NCI-H1417 treated with DMSO at 0.1 percent for 48 hours (cell line): Measurements from ENCODE around the gene GXYLT2.
"Not testable (repeated sequence)": the region's sequence is repeated elsewhere in the genome, so short reads cannot be mapped to it uniquely, and the experiment has no call there.

Experiments used
- DNase-seq: peaks from one replicate; lab custom pipeline; 2025; lab: John Stamatoyannopoulos, UW

Gene GXYLT2

DNA sequence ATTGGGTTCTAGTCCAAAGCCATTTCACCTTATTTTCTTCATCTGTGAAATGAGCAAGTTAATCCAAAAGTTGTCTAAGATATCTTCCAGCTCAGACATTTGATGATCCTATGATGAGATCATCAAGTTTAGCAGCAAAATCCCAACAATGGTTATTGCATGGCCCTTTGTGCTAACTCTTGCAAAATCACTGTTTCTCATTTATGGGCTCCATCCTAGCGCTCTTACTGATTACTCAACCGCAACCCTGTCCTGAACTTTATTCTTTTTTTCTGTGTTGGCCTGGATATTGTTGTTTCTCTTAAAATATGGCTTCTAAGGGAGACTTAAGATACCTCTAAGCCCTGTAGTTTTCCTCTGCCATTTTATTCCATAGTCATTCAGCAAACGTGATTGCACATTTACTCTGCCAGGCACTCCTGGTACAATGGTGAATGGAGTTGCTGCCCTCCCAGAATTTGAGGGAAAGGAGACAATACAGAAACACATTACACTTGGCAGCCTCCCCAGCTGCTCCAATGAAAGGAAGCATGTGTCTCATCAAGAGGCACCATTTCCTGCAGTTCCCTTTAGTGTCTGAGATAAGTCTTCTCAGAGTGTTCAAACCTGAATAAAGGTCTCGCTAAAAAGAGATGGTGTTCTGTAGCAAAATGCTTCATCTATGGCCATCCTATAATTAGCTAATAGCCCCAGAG lies 4.4 kb downstream of the GXYLT2 start:
- DNase-seq, result no peak

DNA sequence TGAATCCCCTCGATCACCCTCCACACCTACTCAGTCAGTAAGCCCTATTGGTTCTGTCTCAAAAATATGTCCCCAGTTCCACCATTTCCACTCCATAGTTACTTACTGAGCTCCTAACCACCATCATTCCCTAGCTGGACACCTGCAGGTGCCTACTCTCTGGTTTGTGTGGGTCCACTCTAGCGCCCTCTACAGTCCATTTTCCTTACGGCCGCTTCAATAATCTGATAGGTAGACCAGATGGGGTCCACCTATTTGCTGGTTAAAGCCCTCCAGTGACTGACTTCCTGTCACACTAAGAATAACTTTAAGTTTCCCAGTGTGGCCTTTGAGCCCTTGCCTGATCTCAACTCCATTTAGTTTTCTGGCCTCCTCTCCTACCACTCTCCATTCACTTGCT lies 5.0 kb downstream of the GXYLT2 start:
- no peak for DNase-seq

GRCh38 chr3:72894976-72895552 lies 7.2 kb downstream of the GXYLT2 start:
- no peak for DNase-seq

DNA sequence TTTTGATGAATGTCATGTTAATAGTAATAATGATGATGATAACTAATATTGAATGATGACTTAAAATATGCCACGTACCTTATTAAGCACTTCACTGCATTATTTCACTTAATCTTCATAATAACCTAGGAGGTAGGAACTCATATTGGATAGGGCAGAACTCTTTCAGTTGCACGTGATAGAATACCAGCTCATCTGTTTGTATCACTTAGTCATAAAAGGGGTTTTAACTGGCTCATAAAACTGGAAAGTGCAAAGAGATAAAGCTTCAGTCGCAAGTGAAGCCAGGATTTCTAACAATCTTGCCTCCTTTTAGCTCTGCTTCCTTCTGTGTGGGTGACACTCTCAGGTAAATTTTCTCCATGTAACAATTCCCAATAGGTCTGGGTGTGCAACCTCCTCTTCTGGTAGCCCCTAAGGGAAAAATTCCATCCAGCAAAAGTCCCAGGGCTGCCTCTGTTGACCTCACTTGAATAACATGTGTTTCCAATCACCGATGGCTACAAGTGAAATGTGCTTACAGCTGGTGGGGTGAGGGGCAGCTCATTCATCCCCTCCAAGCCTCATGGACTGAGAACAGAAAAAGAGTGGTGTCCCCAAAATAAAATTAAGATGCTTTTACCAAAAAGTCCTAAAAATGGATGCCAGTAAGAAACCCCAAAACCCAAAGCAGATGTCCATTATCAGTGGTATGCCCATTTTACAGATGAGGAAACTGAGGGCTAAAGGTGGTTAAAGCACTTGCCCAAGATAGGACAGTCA lies 9.3 kb downstream of the GXYLT2 start:
- DNase-seq, result no peak

- no peak for DNase-seq
These were observed 9.8 kb downstream of the GXYLT2 start for GRCh38 chr3:72897758-72898007.

- no peak for DNase-seq
These were observed 11.5 kb downstream of the GXYLT2 start for GRCh38 chr3:72899349-72899765.

GRCh38 chr3:72900048-72900447 lies 12.2 kb downstream of the GXYLT2 start:
- no peak for DNase-seq

DNA sequence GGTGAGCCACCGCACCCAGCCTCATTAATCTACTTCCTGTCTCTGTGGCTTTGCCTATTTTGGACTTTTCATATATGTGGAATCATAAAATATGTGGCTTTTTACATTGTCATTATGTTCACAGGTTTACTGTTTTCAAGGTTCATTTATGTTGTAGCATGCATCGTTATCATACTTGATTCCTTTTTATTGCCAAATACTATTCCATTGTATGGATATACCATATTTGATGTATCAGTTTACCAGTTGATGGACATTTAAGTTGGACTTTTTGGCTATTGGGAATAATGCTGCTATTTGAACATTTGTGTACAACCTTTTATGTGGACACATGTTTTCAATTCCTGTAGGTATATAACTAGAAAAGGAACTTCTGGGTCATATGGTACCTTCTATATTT lies 14.0 kb downstream of the GXYLT2 start:
- DNase-seq, result no peak

DNA sequence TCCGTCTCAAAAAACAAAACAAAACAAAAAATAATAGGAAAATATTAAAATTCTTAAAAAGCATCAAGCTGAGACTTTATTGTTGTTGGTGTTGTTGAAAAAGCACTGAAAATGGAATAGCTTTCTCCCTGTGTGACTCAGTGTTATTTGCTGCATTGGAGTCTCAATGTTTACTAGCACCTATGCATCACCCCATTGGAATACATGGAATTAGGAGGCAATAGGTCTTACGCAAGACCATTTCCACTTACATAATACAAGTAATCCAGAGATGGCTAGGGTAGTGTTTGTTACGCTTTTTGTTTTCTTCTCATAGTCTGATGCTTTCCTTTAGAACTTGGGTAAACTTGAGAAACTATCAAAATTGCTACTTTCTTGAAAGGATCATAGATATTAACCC lies 15.2 kb downstream of the GXYLT2 start:
- no peak for DNase-seq

DNA sequence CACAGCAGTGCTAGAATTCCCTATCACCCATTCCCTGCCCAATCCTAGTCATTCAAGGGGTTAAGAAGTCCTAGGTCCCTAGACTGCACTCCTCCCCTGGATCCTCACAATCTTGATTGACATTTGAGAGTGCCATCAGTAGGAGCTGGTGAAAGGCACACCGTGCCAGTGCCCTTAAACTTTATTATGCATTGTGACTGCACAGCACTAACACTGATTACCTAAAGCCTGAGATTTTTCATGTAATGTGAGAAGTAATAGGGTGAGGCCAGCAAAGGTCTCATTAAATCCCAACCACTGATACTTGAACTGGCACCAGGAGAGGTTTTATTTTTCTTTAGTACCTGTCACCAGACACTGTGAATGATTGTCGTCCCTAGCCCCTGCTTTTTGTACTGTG lies 16.3 kb downstream of the GXYLT2 start:
- DNase-seq, result no peak

- DNase-seq, result no peak
These were observed 18.3 kb downstream of the GXYLT2 start for GRCh38 chr3:72906154-72906553.

- no peak for DNase-seq
These were observed 19.4 kb downstream of the GXYLT2 start for GRCh38 chr3:72907131-72907711.

GRCh38 chr3:72907731-72908620 lies 20.1 kb downstream of the GXYLT2 start:
- DNase-seq, result no peak

GRCh38 chr3:72909591-72909990 lies 21.7 kb downstream of the GXYLT2 start:
- DNase-seq, result no peak

- DNase-seq, result no peak
These were observed 24.7 kb downstream of the GXYLT2 start for GRCh38 chr3:72912532-72912931.

- DNase-seq, result no peak
These were observed 26.5 kb downstream of the GXYLT2 start for GRCh38 chr3:72914383-72914782.

- no peak for DNase-seq
These were observed 28.4 kb downstream of the GXYLT2 start for GRCh38 chr3:72916250-72916649.

- DNase-seq, result no peak
These were observed 31.7 kb downstream of the GXYLT2 start for GRCh38 chr3:72919520-72919919.

DNA sequence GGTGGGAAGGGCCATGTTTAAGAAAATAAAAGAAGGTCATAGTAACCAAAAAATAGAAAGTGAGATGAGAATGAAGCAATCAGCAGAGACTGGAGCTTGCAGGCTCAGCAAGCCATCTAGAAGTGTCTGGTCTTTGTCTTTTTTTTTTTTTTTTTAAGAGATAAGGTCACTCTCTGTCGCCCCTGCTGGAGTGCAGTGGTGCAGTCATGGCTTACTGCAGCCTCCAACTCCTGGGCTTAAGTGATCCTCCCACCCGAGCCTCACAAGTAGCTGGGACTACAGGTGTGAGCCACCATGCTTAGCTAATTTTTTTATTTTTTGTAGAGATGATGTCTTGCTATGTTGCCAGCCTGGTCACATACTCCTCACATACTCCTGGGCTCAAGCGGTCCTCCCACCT lies 36.2 kb downstream of the GXYLT2 start:
- no peak for DNase-seq

DNA sequence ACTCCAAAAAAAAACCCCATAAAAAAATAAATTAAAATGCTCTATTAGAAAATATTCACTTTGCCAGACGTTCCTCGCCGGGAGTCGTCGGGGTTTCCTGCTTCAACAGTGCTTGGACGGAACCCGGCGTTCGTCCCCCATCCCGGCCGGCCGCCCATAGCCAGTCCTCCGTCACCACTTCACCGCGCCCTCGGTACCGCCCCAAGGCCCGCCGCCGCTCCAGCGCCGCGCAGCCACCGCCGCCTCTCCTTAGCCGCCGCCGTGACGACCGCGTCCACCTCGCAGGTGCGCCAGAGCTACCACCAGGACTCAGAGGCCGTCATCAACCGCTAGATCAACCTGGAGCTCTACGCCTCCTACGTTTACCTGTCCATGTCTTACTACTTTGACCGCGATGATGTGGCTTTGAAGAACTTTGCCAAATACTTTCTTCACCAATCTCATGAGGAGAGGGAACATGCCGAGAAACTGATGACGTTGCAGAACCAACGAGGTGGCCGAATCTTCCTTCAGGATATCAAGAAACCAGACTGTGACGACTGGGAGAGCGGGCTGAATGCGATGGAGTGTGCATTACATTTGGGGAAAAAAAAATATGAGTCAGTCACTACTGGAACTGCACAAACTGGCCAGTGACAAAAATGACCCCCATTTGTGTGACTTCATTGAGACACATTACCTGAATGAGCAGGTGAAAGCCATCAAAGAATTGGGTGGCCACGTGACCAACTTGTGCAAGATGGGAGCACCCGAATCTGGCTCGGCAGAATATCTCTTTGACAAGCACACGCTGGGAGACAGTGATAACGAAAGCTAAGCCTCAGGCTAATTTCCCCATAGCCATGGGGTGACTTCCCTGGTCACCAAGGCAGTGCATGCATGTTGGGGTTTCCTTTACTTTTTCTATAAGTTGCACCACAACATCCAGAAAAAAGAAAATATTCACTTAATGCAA lies 41.2 kb downstream of the GXYLT2 start:
- not testable (repeated sequence) for DNase-seq

DNA sequence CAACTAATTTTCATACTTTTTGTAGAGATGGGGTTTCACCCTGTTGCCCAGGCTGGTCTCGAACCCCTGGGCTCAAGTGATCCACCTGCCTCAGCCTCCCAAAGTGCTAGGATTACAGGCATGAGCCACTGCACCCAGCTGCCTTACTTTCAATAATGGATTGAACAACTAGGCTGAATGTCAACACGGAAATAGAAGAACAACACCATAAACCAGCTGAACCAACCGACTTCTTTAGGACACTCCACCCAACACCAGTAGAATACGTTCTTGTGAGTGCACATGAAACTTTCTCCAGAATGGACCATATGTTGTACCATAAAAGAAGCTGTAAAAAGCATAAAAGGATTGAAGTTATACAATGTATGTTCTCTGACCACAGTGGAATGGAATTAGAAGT lies 42.9 kb downstream of the GXYLT2 start:
- DNase-seq, result no peak
